GM12801 (cell line): Measurements from ENCODE around the gene LAIR2.

Experiments used
- TF ChIP-seq, protein P1 (sequence below): IDR thresholded peaks from one replicate; pipeline ENCODE4 v1.5.1; 2011; ENCODE audit warnings: control low read depth; ENCODE audit not compliant: insufficient read length; ENCODE audit errors: extremely low read depth

LAIR2 gene

DNA sequence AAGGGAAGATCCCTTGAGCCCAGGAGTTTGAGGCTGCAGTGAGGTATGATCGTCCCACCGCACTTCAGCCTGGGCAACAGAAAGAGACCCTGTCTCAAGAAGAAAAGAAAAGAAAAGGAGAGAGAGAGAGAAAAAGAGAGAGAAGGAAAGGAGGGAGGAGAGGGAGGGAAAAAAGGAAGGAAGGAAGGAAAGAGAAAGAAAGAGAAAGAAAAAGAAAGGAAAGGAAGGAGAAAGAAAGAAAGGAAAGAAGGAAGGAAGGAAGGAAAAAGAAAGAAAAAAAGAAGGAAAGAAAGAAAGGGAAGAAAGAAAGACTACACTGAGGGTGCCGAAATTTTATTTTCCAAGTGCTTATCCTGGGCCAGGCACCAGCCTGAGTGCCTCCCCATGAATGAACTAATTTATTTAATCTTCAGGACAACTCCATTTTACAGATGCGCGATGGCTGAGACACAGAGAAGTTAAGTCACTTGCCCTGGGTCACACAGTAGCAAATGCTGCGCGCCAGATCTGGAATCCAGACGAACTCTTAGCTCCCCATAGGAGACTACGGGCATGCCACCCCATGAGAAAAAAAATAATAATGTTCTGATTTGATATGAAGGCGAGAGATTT lies 32.2 kb upstream of the LAIR2 start:
- TF ChIP-seq, protein P1, sequence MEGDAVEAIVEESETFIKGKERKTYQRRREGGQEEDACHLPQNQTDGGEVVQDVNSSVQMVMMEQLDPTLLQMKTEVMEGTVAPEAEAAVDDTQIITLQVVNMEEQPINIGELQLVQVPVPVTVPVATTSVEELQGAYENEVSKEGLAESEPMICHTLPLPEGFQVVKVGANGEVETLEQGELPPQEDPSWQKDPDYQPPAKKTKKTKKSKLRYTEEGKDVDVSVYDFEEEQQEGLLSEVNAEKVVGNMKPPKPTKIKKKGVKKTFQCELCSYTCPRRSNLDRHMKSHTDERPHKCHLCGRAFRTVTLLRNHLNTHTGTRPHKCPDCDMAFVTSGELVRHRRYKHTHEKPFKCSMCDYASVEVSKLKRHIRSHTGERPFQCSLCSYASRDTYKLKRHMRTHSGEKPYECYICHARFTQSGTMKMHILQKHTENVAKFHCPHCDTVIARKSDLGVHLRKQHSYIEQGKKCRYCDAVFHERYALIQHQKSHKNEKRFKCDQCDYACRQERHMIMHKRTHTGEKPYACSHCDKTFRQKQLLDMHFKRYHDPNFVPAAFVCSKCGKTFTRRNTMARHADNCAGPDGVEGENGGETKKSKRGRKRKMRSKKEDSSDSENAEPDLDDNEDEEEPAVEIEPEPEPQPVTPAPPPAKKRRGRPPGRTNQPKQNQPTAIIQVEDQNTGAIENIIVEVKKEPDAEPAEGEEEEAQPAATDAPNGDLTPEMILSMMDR, result no peak

DNA sequence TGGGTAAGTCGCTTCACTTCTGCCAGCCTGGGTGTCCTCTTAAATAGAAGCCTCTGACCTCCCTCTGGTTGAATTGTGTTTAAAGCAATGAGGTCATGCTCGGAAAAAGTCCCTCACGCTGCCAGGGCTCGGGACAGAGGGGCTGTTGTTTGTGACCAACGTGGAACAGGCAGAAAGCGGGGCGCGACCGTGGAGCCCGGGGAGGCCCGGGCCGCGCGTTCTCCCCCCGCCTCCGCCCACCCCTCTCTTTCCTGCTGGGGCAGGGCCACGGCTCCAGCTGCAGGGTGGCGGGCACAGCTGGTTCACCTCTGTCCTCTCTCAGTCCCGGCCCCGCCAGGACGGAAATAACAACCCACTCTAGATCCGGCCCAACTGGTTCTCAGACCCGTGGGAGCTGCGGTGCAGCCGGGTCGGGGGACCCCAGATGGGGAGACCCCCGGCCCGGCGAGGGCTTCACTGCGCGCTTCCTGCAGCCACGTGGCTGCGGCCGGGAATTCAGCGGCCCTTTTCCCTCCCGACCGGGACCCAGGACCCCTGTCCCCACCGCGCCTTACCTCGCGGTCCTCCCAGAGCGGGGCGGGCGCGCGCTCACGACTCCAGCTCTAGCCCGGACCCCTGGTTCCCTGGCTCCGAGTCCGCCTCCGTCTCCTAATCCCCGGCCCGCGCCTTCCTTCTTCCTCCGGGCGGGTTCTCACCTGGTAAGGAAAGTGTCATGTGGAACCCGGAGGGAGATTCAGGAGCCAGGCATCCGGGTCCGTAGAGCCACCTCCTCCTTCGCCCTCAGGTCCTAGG lies 31.4 kb upstream of the LAIR2 start:
- TF ChIP-seq, protein P1, result no peak

DNA sequence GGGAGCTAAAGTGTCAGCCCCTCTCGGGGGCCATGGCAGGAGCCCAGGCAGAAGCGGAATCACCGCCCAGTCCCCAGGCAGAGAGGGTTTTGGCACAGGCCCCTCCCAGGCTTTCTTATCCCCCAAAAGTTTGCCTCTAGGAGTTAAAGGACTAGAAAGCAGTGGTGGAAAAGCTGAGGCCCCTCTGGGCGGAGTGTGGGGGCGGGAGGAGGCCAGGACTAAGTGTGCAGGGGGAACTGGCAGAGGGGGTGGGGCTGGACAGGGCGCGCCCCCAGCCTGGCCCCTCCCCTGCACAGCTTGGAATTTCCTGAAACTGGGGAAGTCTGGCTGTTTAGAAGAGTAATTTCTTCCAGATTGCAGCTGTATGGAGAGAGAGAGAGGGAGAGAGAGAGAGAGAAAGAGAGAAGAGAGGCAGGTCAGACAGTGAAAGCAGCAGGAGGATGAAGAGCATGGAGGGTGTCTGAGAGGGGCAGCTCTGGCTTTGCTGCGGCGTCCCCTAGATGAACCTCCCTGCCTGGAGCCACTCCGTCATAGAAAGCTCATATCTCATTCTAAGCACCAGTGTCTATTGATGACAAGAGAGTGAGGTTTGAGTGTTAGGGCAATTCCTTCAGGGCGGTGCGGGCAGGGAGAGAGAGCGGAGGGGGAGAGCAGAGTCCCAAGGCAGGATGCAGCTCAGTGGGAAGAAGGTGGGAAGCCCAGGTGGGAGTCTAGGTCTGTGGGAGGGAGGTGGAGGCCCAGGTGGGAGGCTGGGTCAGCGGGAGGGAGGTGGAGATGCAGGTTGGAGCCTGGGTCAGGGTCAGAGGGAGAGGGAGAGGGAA lies 29.4 kb upstream of the LAIR2 start, which contains the start of gene CDC42EP5:
TSS of gene CDC42EP5 (minus strand) at position 226 of the 821 bp plus-strand sequence. CDS start 7,749 bp downstream, outside the sequence.
- TF ChIP-seq, protein P1, result no peak

DNA sequence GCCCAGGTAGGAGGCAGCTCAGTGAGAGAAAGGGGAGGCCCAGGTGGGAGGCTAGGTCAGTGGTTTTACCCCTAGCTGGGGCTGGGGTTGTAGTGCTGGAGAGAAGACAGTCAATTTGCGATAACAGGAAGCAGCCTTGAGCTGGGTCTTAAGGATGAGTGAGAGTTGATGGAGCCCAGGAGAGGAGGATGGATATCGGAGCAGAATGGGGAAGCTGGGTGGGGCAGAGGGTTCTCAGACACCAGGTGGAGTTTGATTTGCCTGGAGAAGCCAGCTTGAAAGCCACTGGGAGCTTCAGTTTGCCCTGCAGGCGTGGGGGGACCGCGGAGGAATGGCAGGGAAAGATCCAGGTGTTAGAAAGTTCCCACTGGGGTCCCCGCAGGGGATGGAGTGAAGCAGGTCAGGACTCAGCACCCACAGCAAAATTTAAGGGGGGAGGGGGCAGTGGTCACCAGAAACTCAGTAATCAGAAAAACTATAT lies 28.7 kb upstream of the LAIR2 start:
- TF ChIP-seq, protein P1, result no peak

DNA sequence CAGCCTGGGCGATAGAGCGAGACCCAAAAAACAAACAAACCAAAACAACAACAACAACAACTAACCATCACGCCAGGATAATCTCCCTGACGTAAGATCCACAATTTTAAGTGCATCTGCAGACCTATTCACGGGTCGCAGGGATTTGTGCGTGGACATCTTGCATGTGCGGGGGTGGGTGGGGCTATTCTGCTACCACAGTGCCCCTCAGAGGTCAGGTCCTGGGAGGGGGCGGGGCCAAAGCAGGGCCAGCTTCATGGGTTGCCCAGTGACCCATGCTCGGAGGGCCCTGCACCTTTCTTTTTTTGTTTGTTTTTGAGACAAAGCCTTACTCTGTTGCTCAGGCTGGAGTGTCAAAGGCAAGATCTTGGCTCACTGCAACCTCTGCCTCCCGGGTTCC lies 26.9 kb upstream of the LAIR2 start:
- TF ChIP-seq, protein P1, result no peak

DNA sequence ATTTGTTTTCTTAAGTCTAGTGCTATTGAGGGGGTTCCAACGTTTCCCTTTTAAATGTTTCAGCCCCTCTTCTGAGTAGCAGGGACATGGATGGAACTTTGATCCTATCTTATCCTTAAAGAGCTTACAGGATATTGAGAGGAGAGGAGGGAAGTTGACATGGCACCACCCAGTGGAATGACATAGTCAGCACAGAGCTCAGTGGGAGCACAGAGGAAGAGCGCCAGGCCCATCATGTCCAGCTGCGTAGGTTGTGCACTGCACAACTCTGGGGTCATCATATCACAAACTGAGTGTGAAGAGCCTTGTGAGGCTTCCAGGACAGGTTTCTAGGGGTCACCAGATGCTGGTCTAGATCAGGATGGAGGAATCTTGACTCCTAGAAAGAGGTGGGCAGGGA lies 25.0 kb upstream of the LAIR2 start:
- TF ChIP-seq, protein P1, result no peak
